Measurements from ENCODE around the gene RPTOR.
"Not testable (repeated sequence)": the region's sequence is repeated elsewhere in the genome, so short reads cannot be mapped to it uniquely, and the experiment has no call there.

Gene RPTOR

DNA sequence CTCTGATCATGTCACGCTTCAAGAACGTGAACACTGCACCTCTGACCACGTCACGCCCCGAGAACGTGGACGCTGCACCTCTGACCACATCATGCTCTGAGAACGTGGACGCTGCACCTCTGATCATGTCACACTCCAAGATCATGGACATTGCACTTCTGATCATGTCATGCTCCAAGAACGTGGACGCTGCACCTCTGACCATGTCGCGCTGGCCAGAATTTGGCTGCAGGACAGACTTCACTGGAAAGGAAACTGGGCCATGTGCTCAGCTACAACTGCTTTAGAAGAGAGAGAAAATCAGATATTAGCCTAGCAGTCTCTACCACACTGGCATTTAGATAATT is 182.7 kb downstream of the RPTOR start:
- no peak for DNase-seq

DNA sequence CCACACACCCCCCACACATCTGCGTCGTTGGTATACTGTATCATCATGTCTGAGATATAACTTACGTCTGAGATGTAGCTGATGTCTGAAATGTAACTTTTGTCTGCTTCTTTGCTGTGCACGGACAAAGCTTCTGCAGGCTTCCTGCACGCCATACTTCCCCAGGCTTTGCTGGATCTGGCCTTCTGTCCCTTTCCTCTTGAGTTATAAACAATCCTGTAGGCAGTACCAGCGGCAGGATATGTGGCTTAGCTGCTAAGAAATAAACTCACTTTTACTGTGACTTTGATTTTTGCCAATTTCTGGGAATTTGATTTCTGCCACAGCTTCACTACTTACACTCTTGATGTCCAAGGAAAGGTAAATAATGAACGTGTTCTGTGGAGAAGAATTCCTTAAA is 184.4 kb downstream of the RPTOR start:
- DNase-seq = no peak

DNA sequence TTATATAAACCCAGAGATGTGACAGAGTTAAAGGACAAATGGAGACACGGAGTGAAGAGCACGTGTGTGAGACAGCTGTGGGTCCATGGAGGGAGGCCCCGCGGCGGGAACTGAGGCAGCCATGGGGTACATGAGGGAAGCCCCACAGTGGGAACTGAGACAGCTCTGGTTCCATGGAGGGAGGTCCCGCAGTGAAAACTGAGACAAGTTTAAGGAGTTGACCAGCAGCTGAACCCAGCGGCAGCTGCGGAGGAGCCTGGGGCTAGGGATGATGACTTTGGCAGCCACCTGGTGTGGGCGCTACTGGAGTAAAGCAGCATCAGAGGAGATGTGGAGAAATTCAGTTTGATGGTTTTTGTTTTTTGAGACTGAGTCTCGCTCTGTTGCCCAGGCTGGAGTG is 185.1 kb downstream of the RPTOR start:
- no peak for DNase-seq

DNA sequence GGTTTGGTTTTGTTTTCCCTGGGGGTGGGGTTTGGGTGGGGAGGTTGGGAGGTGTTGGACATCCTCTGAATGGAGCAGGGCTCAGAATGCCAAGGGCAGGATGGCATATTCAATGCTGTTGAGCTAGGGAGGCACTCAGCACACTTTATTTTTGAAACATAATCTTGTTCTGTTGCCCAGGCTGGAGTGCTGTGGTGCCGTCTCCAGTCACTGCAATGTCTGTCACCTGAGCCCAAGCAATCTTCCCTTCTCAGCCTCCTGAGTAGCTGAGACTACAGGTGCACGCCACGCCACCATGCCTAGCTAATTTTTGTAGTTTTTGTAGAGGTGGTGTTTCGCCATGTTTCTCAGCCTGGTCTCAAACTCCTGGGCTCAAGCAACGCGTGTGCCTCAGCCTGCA is 186.1 kb downstream of the RPTOR start:
- DNase-seq = no peak

DNA sequence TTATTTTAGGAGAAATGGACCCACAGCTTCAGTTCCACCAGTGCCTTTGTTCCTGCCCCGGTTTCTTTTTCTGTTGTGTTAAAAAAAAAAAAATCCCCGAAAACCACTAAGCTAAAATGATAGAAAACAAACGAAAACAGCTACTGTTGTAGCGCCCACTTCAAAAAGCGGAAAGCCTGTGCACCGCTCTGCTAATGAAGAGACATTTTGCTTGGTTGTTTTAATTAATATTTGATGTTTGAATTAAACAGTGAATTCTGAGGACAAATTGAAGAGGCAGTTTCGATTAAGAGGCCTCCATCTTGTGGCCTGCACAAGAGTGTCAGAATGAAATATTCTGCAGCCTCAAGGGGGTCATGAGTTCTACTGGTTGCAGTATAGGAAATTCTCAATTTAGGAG is 186.7 kb downstream of the RPTOR start:
- no peak for DNase-seq

DNA sequence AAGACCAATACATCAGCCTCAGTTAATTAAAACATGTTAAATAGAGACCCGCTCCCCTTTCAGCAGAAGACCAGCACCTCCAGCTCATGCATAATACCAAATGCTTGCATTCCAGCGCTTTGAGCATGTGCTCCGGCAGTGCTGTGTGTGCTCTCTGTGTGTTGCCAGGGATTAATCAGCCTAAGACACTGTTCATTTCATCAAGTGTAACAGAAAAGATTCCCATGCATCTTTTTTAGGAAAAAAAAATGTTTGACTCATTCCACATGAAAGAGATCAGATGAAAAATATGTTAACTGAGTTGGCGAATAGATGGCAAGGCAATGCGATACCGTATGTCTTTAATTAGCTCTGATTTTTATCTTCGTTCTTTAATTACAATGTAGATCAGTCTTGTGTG is 187.6 kb downstream of the RPTOR start:
- no peak for DNase-seq

DNA sequence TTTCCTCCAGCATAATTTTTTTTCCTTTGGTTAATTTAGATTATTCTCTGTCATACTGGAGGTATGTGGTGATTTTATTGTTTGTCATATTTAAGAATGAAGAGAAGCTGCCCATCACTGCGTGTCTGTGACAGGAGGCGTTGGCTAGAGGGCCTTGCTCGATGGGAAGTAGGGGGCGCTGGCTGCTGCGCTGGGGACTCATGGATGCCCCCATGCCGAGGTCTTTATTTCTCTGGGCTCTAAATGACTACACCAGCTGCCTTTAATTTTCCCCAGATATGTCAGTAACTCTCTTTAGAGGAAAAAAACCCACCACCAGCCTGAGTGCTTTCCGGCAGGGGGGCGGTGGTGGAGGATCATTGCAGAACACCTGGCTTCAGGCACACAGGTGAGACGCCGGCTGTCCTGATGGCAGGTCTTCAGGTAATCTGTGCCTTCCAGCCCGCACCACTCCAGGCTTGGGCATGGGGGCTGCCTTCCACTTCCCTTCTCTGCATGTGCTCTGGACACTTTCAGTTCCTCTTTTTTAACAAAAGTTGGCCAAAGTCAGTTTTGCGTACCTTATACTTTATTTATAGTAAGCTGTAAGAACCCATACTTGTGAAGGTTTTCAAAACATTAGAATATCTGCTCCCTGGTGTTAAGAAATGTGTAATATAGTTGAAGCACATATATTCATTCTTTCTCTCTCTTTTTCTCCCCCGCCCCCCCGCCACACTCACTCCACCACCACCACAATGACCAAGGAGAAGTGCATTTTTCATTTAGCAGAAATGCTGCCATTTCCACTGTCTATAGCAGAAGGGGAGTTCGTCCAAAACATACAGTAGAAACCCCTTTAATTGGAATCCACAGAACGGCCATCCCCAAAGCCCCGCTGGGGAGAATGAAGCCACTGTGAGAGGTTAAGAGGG is 192.7 kb downstream of the RPTOR start:
- DNase-seq = no peak

DNA sequence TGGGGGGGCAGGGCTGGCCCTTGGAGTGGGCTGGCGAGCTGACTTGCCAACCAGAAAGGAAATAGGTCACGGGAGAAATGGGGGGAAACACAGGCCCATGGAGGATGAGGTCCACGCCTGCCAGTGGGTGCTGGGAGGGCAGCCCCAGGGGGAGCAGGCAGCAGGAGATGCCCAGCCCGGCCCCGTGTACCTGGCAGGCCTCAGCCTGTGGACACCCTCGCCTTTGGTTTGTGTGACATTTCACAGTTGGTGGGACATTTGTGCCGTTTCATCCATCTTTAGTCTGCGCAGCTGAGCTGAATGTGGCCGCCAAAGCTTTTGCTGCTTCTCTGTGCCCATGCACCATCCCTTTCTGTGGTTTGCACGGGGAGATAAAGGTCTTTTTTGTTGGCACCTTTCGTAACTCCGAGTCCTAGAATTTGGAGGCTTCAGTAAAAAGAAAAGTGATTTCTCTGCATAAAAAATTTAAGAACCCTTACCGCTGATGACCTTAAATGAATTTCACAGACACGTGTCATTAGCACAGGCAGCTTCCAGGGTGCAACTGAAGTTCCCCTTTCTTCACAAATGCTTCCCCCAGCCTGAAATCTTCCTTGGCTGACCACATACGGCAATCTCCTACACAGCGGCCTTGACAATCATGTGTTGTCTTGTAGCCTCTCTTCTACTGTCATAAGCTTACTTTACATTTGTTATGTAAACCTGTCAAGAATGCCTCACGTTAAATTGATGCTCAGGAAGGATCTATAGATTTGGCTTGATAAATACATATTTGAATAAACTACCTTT is 193.6 kb downstream of the RPTOR start:
- no peak for DNase-seq

DNA sequence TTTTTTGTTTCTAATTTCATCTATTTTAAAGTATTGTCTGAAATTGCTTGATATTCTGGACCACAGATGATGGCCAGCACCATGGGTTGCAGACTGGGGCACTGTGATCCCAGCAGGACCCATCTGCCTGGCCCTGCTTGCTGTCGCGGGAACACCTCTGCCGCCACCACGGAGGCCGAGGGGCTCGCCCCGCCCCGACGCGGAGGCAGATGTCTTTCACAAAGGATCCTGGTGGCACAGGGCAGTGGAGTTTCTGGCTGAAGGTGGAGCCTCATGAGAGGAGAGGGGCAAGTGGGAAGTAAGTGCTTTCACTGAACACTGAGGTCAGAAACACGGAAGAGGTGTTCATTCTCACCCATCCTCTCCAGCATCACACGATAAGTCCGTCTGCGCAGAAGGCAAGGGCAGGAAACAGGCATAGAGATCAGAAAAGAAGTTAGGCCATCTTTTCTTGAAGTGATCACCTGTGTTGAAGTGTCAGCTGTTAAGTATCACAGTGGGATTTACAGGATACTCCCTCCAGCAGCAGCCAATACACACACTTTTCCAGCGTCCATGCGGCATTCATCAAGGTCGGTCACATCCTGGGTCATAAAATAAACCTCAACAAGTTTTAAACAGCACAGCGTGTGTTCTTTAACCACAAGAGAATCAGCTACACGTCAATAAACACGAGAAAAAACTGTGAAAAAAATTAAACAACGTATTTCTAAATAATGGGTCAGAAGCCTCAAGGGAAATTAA is 194.5 kb downstream of the RPTOR start:
- DNase-seq = no peak

DNA sequence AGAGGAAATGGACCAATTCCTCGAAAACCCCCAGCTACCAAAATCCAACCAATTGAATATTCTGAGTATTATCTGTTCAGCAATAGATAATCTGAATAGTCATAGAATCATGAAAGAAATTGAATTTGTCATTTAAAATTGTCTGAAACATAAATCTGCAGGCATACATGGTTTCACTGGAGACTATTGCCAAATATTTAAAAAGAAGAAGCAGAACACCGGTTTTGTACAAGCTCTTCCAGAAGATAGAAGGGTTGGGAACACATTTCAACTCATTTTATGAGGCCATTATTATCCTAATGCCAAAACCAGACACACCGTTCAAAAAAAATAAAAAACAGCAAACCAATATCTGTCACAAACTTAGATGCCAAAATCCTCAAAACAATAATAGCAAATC is 195.5 kb downstream of the RPTOR start:
- DNase-seq = no peak

DNA sequence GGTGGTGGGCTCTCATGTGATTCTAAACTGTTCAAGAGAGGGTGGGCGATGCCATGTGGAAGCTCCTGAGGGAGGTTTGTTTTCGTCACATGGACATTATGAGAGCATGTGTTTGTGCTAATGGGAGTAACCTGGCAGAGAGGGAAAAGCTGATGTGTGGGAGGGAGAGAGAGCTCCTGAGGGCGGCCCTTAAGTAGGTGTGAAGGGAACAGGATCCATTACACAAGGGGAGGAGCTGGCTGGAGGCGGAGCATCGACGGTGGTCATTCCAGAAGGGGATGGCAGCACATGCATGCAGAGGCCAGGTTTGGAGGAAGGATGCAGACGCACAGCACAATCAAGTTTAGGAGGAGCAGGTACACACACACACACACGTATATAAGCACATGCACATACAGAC is 197.5 kb downstream of the RPTOR start:
- DNase-seq = no peak

DNA sequence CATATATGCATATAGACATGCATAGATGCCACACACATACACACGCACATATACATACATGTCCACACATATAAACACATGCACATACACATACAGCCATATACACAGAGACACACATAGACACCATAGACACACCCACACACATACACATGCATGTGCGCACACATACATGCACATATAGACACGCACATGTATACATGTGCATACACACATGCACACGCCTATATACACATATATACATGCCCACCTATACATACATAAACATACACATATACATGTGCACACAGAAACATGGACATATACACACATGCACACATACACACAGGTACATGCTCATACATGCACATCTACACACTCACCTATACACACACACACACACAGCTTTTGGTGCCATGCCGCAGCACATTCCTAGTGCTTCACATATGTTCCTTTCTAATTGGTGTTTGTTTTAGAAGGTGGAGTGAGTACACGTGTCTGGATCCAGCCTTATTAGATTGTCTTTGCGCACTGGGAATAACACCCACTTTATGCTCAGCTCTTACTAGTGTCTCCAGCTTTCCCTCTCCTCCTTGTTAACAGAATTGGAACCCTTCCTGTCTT is 198.0 kb downstream of the RPTOR start:
- no peak for DNase-seq

DNA sequence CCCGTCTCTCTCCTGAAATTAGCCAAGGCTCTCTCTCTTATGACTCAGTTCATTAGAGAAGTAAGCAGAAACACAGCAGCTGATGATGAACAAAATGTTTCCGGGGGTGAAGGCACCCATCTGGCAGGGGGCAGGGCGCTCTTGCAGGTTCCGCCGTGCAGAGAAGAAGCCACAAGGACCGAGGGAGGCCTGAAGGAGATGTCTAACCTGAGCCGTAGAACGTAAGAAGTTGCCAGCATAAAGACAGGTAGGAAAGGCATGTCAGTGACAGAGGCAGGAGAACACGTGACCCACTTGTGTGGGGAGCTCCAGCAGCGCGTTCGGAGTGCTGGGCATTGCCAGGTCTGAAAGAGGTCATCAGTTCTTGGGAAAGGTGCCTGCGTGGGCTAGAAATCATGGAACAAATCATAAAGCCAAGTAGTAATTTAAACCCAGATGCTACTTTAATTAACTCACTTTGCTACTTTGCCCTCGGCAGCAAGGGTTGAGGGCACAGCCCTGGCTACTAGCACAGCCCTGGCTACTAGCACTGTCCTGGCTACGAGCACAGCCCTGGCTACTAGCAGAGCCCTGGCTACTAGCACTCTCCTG is 198.6 kb downstream of the RPTOR start:
- peak; percentile 58 for DNase-seq

DNA sequence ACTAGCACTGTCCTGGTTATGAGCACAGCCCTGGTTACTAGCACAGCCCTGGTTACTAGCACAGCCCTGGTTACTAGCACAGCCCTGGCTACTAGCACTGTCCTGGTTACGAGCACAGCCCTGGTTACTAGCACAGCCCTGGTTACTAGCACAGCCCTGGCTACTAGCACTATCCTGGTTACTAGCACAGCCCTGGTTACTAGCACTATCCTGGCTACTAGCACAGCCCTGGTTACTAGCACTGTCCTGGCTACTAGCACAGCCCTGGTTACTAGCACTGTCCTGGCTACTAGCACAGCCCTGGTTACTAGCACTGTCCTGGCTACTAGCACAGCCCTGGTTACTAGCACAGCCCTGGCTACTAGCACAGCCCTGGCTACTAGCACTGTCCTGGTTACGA is 199.3 kb downstream of the RPTOR start:
- DNase-seq = not testable (repeated sequence)

DNA sequence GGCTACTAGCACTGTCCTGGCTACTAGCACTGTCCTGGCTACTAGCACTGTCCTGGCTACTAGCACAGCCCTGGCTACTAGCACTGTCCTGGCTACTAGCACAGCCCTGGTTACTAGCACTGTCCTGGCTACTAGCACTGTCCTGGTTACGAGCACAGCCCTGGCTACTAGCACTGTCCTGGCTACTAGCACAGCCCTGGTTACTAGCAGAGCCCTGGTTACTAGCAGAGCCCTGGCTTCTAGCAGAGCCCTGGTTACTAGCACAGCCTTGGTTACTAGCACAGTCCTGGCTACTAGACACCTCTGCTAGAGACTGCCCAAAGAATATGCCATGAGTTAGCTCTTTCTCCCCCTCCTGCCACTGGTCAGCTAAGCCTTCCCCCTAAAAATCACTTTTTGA is 200.1 kb downstream of the RPTOR start:
- not testable (repeated sequence) for DNase-seq

DNA sequence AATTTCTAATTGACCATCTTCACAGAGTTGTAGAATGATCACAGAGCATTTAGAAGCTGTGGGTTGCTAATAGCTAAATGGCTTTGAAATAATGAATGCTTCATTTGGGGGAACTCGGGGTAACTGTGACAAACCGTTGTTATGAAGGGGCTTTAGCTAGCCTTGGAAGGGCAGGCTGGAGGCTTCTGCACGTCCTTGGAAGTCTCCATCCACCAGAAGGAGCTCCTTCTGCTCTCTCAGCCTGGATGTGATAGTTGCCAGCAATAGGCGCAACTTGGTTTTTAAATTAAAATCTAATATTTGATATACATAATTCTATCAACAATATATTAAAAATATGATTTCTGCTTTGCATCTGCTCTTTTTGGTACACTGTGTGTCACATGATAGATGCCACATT is 200.5 kb downstream of the RPTOR start:
- DNase-seq = no peak

DNA sequence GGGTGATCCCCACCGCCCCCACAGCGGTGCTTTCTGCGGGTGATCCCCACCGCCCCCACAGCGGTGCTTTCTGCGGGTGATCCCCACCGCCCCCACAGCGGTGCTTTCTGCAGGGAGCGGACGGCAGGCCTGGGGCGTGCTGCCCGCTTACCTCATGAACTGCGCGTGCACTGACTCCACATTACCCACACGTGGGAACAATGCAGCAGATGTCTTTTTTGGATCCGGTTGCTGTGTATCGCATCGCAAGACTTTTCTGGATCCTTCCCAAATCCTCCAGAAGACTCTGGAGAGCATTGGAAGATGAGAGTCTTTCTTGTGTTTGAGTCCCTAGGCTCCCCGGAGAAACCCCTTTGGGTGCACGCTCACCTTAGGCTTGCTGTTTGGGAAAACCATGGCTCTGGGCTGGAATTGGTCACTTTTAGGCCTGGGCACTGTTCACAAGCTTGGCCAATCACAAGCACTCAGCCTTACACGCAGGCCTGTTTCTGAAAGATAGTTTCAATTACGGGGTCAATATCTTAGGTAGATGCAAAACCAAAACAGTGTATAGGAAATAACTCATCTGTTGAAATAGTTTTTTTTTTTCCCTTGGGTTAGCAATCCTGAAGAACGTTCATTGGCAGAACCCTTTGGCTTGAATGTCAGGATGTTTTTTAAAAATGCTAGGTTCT is 201.8 kb downstream of the RPTOR start:
- DNase-seq = no peak

DNA sequence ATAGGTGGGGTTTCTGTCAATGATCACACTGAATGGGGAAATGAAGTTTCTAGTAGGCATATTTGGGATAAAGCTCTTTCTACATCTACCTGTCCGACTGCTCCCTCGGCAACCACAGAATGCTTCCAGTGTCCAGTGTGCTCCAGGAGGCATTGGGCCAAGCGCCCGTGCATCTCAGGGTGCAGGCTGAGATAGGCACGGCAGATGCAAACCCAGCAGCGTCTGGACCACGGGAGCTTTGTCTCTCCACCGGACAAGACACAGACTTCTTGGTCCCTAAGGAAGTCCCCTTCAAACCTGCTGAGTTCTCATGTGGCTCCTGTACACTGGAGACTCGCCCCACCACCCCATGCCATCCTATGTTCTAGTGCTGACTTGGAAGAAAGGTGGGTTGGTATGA is 202.8 kb downstream of the RPTOR start:
- no peak for DNase-seq

DNA sequence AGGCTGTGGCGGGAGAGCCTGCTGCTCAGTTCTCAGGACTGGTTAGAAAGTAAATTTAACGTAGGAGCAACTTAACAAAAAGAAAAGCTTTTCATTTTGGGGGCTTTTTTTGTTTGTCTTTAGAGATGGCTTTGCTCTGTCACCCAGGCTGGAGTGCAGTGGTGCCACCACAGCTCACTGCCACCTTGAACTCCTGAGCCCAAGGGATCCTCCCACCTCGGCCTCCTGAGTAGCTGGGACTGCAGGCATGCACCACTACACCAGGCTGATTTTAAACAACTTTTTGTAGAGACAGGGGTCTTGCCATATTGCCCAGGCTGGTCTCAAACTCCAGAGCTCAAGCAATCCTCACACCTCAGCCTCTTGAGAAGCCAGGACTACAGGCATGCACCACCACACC is 205.0 kb downstream of the RPTOR start:
- DNase-seq = no peak

DNA sequence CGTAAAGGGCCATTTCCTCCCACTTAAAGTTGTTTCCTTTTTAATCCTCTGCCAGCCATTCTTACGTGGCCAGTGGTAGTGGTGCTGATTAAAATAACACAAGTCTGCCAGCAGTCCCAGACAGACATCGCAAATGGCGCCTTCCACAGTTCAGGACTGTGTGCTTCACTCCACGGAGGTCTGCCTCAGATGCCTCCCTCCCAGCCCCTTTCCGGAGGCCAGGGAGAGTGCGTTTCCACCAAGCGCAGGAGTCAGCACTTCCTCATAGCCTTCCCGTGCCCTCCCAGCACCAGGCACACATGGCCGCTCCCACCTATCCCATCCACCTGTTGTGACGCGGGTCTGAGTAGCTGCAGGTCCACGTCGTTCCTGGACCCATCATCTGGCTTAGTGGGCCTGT is 205.6 kb downstream of the RPTOR start:
- DNase-seq = no peak

DNA sequence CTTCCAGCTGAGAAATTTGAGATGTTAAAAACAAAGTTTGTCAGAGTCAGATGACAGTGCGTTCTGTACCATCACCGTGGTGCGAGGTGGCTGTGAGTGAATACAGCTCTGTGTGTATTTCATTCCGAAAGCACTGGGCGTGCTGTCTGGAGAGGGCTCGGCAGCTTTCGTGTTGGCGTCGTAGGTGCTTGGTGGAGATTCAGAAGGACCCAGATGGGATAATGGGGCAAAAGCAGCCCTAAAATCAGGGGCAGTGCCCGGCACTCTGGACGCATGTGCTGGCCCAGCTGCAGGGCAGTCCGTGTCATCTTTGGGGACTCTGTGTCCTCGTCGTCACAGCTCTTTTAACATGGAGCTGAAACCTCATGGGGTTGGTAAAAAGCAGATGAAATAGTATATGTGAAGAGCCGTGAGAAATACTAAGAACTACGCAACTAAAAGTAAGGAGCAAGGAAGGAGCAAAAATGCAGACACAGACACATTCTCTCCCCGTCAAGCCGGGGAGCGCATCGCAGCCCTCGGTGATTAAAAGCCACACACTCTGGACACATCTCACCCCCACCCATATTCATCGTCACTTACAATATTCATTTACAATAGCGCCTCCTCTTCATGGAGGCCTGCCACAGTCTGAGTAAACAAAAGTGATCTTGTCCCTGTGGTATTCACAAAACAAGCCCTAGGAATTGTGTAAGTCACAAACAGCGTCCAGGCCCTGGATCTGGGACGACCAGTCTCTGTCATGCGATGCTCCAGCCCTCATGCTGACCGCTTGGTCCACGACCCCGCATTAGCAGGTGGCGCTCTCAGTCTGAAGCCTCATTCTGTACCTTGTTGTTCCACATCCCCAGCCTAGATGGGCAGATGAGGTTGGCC is 206.7 kb downstream of the RPTOR start:
- no peak for DNase-seq

Measured in stimulated activated CD4-positive, alpha-beta T cell treated with anti-CD3 and anti-CD28 coated beads, Interleukin-4, amount 100 ng/mL, for 1 hour (primary cell).